GM19455 (cell line): Measurements from ENCODE around the gene TTC13.
A peak's percentile ranks its signal among the peaks of the same experiment; 100 is the strongest.
"Not testable (repeated sequence)": the region's sequence is repeated elsewhere in the genome, so short reads cannot be mapped to it uniquely, and the experiment has no call there.

Source experiments
- ATAC-seq: cut with Tn5 transposase; IDR thresholded peaks from one replicate; pipeline ENCODE4 v1.9.1; 2021; ENCODE audit not compliant: unreplicated experiment

The TTC13 gene

GRCh38 chr1:230978491-230979388, at the start of gene TTC13, which contains the start of gene ARV1:
Gene TTC13 (minus strand): TSS chr1:230978861. CDS start chr1:230978830, 31 bp downstream.
Gene ARV1 (plus strand): TSS chr1:230979094. CDS start chr1:230979106, 12 bp downstream.
- ATAC-seq = peak; percentile 91

GRCh38 chr1:231027971-231028370, 49.3 kb upstream of the TTC13 start:
- no peak for ATAC-seq

- no peak for ATAC-seq
Observed at GRCh38 chr1:231027136-231027925, 48.7 kb upstream of the TTC13 start.

- no peak for ATAC-seq
Observed at GRCh38 chr1:231026576-231026975, 47.9 kb upstream of the TTC13 start.

GRCh38 chr1:231023150-231023549, 44.5 kb upstream of the TTC13 start:
- ATAC-seq = no peak

GRCh38 chr1:231022543-231022942, 43.9 kb upstream of the TTC13 start:
- not testable (repeated sequence) for ATAC-seq

- no peak for ATAC-seq
Observed at GRCh38 chr1:231021540-231022031, 42.9 kb upstream of the TTC13 start.

- no peak for ATAC-seq
Observed at GRCh38 chr1:231020816-231021215, 42.2 kb upstream of the TTC13 start.

GRCh38 chr1:231020139-231020601, 41.5 kb upstream of the TTC13 start:
- no peak for ATAC-seq

GRCh38 chr1:231019711-231020110, 41.0 kb upstream of the TTC13 start:
- no peak for ATAC-seq

- no peak for ATAC-seq
Observed at GRCh38 chr1:231016966-231017365, 38.3 kb upstream of the TTC13 start.

GRCh38 chr1:231016234-231016633, 37.6 kb upstream of the TTC13 start:
- no peak for ATAC-seq

- ATAC-seq = no peak
Observed at GRCh38 chr1:231013391-231014015, 34.8 kb upstream of the TTC13 start.

- no peak for ATAC-seq
Observed at GRCh38 chr1:231011963-231012362, 33.3 kb upstream of the TTC13 start.

- no peak for ATAC-seq
Observed at GRCh38 chr1:231011360-231011759, 32.7 kb upstream of the TTC13 start.

GRCh38 chr1:231007535-231007934, 28.9 kb upstream of the TTC13 start:
- ATAC-seq = not testable (repeated sequence)

- ATAC-seq = no peak
Observed at GRCh38 chr1:231001892-231002291, 23.2 kb upstream of the TTC13 start.

GRCh38 chr1:231000639-231001038, 22.0 kb upstream of the TTC13 start:
- ATAC-seq = no peak

- no peak for ATAC-seq
Observed at GRCh38 chr1:231000201-231000600, 21.5 kb upstream of the TTC13 start.

- no peak for ATAC-seq
Observed at GRCh38 chr1:230994860-230995259, 16.2 kb upstream of the TTC13 start.
